ENCODE measurements around the gene SRPK2. TPM values are rescaled to one million over a fixed set of nuclear protein-coding genes. Genes with fewer than 3 reads are reported as not detected.
A peak's percentile ranks its signal among the peaks of the same experiment; 100 is the strongest.
"Not testable (repeated sequence)": the region's sequence is repeated elsewhere in the genome, so short reads cannot be mapped to it uniquely, and the experiment has no call there.

SRPK2 gene
- total RNA-seq, 1 donor from 2014 or later = 54.7 TPM

DNA sequence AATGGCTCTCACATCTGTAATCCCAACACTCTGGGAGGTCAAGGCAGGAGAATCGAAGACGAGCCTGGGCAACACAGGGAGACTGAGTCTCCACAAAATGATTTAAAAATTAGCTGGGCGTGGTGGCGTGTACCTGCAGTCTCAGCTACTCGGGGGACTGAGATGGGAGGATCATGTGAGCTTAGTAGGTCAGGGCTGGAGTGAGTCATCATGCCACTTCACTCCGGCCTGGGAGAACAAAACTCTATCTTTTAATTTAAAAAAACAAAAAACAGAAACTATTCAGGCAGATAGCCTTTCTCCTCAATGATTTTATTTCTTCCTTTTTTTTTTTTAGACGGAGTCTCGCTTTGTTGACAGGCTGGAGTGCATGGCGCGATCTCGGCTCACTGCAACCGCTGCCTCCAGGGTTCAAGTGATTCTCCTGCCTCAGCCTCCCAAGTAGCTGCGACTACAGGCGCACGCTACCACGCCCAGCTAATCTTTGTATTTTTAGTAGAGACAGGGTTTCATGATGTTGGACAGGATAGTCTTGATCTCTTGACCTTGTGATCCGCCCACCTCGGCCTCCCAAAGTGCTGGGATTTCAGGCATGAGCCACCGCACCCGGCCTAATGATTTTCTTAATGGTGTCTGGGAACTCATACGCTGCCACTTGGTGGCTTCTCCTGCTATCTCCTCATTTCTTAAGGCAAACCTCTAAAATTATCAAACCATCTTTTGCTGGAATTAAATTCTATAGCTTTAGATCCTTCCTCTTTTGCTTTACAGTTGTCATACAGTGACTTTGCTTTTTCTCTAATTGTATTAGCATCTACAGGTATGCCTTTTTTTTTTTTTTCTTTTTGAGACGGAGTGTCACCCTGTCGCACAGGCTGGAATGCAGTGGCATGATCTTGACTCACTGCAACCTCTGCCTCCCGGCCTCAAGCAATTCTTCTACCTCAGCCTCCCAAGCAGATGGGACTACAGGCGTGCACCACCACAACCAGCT is 22.9 kb downstream of the SRPK2 start:
- DNase-seq (ENCODE audit: low spot score) = no peak
- no peaks in the 10 kb centered on the region for H3K27me3 Mint-ChIP-seq (ENCODE audit: low read depth)
- H3K27ac Mint-ChIP-seq = no peak overlapping the region
- H3K36me3 Mint-ChIP-seq (ENCODE audit: low read depth) = peaks cover 38% of the 10 kb centered on the region
- H3K4me1 Mint-ChIP-seq (ENCODE audit: low read depth) = peaks cover 4% of the 10 kb centered on the region
- H3K9me3 Mint-ChIP-seq = peaks cover 11% of the 10 kb centered on the region
- H3K4me3 Mint-ChIP-seq (ENCODE audit: low read depth) = no peak overlapping the region
- intact Hi-C loops (cut with micrococcal nuclease) = no loop called here

DNA sequence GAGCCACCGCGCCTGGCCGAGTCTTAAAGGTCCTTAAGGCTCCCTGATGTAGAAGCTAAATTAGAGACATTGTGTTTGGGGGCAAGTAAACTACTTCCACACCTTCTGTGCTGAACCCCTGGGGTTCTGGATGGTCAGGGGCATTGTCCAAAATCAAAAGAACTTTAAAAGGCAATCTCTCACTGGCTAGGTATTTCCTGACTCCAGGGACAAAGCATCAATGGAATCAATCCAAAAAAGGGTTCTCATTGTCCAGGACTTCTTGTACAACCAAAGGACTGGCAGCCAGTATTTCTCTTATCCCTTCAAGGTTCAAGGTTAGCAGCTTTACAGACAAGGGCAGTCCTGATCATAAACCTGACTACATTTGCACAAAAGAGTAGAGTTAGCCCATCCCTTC is 24.0 kb downstream of the SRPK2 start:
- H3K27me3 Mint-ChIP-seq (ENCODE audit: low read depth) = no peaks in the 10 kb centered on the region
- H3K9me3 Mint-ChIP-seq = peaks cover 11% of the 10 kb centered on the region
- no peak overlapping the region for H3K4me3 Mint-ChIP-seq (ENCODE audit: low read depth)
- peaks cover 3% of the 10 kb centered on the region for H3K4me1 Mint-ChIP-seq (ENCODE audit: low read depth)
- H3K36me3 Mint-ChIP-seq (ENCODE audit: low read depth) = peaks cover 42% of the 10 kb centered on the region
- intact Hi-C loops (cut with micrococcal nuclease) = no loop called here
- H3K27ac Mint-ChIP-seq = no peak overlapping the region
- DNase-seq (ENCODE audit: low spot score) = no peak

DNA sequence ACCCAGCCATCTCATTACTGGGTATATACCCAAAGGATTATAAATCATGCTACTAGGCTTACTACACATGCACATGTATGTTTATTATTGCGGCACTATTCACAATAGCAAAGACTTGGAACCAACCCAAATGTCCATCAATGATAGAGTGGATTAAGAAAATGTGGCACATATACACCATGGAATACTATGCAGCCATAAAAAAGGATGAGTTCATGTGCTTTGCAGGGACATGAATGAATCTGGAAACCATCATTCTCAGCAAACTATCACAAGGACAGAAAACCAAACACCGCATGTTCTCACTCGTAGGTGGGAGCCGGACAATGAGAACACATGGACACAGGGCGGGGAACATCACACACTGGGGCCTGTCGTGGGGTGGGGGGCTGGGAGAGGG is 25.1 kb downstream of the SRPK2 start:
- DNase-seq (ENCODE audit: low spot score); H3K4me3 Mint-ChIP-seq (ENCODE audit: low read depth); H3K27me3 Mint-ChIP-seq (ENCODE audit: low read depth); H3K4me1 Mint-ChIP-seq (ENCODE audit: low read depth); intact Hi-C loops (cut with micrococcal nuclease); H3K27ac Mint-ChIP-seq: not testable (repeated sequence)
- Mint-ChIP-seq H3K9me3 (peaks cover 11% of the 10 kb centered on the region), H3K36me3 (ENCODE audit: low read depth) (peaks cover 48% of the 10 kb centered on the region)

GRCh38 chr7:105362685-105363084 is 26.0 kb downstream of the SRPK2 start:
- Mint-ChIP-seq H3K9me3 (peaks cover 11% of the 10 kb centered on the region), H3K36me3 (ENCODE audit: low read depth) (peaks cover 49% of the 10 kb centered on the region)
- H3K4me3 Mint-ChIP-seq (ENCODE audit: low read depth); H3K4me1 Mint-ChIP-seq (ENCODE audit: low read depth); H3K27ac Mint-ChIP-seq; DNase-seq (ENCODE audit: low spot score); intact Hi-C loops (cut with micrococcal nuclease); H3K27me3 Mint-ChIP-seq (ENCODE audit: low read depth): not testable (repeated sequence)

DNA sequence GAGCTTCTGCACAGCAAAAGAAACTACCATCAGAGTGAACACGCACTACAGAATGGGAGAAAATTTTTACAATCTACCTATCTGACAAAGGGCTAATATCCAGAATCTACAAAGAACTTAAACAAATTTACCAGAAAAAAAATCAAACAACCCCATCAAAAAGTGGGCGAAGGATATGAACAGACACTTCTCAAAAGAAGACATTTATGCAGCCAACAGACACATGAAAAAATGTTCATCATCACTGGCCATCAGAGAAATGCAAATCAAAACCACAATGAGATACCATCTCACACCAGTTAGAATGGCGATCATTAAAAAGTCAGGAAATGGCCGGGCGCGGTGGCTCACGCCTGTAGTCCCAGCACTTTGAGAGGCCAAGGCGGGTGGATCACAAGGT is 26.7 kb downstream of the SRPK2 start:
- H3K36me3 Mint-ChIP-seq (ENCODE audit: low read depth) = peaks cover 49% of the 10 kb centered on the region
- intact Hi-C loops (cut with micrococcal nuclease); H3K4me3 Mint-ChIP-seq (ENCODE audit: low read depth); H3K4me1 Mint-ChIP-seq (ENCODE audit: low read depth); H3K27ac Mint-ChIP-seq; H3K27me3 Mint-ChIP-seq (ENCODE audit: low read depth); DNase-seq (ENCODE audit: low spot score): not testable (repeated sequence)
- peaks cover 11% of the 10 kb centered on the region for H3K9me3 Mint-ChIP-seq

DNA sequence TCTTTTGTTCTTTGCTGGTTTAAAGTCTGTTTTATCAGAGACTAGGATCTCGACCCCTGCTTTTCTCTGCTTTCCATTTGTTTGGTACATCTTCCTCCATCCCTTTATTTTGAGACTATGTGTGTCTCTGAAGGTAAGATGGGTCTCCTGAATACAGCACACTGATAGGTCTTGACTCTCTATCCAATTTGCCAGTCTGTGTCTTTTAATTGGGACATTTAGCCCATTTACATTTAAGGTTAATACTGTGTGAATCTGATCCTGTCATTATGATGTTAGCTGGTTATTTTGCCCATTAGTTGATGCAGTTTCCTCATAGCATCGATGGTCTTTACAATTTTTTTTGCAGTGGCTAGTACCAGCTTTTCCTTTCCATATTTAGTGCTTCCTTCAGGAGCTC is 28.6 kb downstream of the SRPK2 start:
- H3K27ac Mint-ChIP-seq; H3K27me3 Mint-ChIP-seq (ENCODE audit: low read depth): not testable (repeated sequence)
- H3K4me1 Mint-ChIP-seq (ENCODE audit: low read depth) = peaks cover 12% of the 10 kb centered on the region

GRCh38 chr7:105355701-105356100 is 33.0 kb downstream of the SRPK2 start:
- no peak overlapping the region for H3K27ac Mint-ChIP-seq
- peaks cover 48% of the 10 kb centered on the region for H3K4me1 Mint-ChIP-seq (ENCODE audit: low read depth)
- intact Hi-C loops (cut with micrococcal nuclease) = no loop called here
- no peak overlapping the region for H3K4me3 Mint-ChIP-seq (ENCODE audit: low read depth)
- H3K36me3 Mint-ChIP-seq (ENCODE audit: low read depth) = peaks cover 18% of the 10 kb centered on the region
- H3K27me3 Mint-ChIP-seq (ENCODE audit: low read depth) = no peaks in the 10 kb centered on the region
- DNase-seq (ENCODE audit: low spot score) = no peak
- H3K9me3 Mint-ChIP-seq = no peaks in the 10 kb centered on the region

More for the DNA sequence above, 28.6 kb downstream of the SRPK2 start:
- H3K9me3 Mint-ChIP-seq = peaks cover 11% of the 10 kb centered on the region
- intact Hi-C loops (cut with micrococcal nuclease); H3K4me3 Mint-ChIP-seq (ENCODE audit: low read depth); DNase-seq (ENCODE audit: low spot score): not testable (repeated sequence)
- peaks cover 46% of the 10 kb centered on the region for H3K36me3 Mint-ChIP-seq (ENCODE audit: low read depth)

DNA sequence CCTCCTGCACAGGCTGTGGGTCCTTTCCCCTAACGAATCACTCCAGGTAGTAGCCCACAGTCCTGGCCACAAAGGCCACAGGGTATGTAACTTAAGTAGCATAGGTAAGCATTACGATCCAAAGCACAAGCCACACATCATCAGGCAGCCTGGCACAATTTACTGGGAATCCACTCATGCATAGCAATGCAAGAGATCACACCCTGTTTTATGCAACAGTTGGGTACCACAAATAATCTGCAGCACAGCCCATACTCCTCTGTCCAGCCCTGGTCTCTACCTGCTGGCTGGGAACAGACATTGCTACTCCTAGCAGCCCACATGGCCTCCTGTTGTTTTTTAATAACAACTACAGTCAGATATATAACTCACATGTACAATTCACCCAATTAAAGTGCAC is 34.3 kb downstream of the SRPK2 start:
- Mint-ChIP-seq H3K9me3 (no peaks in the 10 kb centered on the region), H3K4me3 (ENCODE audit: low read depth) (no peak overlapping the region), H3K27me3 (ENCODE audit: low read depth) (no peaks in the 10 kb centered on the region), H3K36me3 (ENCODE audit: low read depth) (peaks cover 12% of the 10 kb centered on the region), H3K4me1 (ENCODE audit: low read depth) (peaks cover 47% of the 10 kb centered on the region), H3K27ac (peak overlapping the region; percentile 14)
- intact Hi-C loops (cut with micrococcal nuclease) = no loop called here
- no peak for DNase-seq (ENCODE audit: low spot score)

- Mint-ChIP-seq H3K9me3 (no peaks in the 10 kb centered on the region), H3K27me3 (ENCODE audit: low read depth) (no peaks in the 10 kb centered on the region), H3K4me3 (ENCODE audit: low read depth) (no peak overlapping the region), H3K4me1 (ENCODE audit: low read depth) (peaks cover 46% of the 10 kb centered on the region), H3K36me3 (ENCODE audit: low read depth) (peaks cover 11% of the 10 kb centered on the region), H3K27ac (peak overlapping the region; percentile 3)
- DNase-seq (ENCODE audit: low spot score) = no peak
- intact Hi-C loops (cut with micrococcal nuclease) = loop anchor here (2.0 kb wide), 1 partner anchor 35 kb away; the partner anchor contains the start of gene SRPK2
Measured at GRCh38 chr7:105353752-105354328, 34.9 kb downstream of the SRPK2 start.

DNA sequence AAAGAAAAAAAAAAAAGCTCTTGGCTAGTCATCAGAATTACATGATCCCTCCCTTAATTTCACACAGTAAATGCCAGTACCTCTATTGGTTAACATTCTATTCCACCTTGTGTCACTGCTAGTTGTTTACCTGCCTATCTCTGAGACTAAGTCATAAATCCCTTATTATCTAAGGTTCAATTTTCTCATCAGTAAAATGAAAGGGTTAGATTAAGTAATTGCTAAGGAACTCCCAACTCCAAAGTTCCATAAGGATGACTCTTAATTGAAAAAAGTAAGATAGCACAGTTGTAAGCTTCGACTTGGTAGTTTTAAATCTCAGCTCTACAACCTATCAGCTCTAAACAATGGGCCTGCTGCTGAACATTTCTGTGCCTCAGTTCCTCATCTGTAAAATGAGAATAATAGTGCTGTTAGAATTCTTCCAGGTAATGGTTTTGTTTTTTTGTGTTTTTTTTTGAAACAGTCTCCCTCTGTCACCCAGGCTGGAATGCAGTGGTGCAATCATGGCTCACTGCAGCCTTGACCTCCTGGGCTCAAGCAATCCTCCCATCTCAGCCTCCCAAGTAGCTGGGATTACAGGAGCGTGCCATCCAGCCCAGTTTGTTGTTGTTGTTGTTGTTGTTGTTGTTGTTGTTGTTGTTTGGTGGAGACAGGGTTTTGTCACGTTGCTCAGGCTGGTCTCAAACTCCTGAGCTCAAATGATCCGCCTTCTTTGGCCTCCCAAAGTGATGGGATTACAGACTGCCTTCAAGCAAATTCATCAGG is 35.6 kb downstream of the SRPK2 start:
- Mint-ChIP-seq H3K27me3 (ENCODE audit: low read depth) (no peaks in the 10 kb centered on the region), H3K36me3 (ENCODE audit: low read depth) (peaks cover 8% of the 10 kb centered on the region), H3K27ac (peak overlapping the region; percentile 79), H3K9me3 (no peaks in the 10 kb centered on the region), H3K4me3 (ENCODE audit: low read depth) (no peak overlapping the region), H3K4me1 (ENCODE audit: low read depth) (peaks cover 44% of the 10 kb centered on the region)
- DNase-seq (ENCODE audit: low spot score) = no peak
- intact Hi-C loops (cut with micrococcal nuclease) = loop anchor here (1.0 to 2.0 kb wide), 2 partner anchors 36 to 64 kb away; partner anchors contain the start of gene SRPK2

- DNase-seq (ENCODE audit: low spot score) = peak; percentile 58
- H3K36me3 Mint-ChIP-seq (ENCODE audit: low read depth) = peaks cover 8% of the 10 kb centered on the region
- peak overlapping the region; percentile 87 for H3K27ac Mint-ChIP-seq
- no peaks in the 10 kb centered on the region for H3K9me3 Mint-ChIP-seq
- no peaks in the 10 kb centered on the region for H3K27me3 Mint-ChIP-seq (ENCODE audit: low read depth)
- intact Hi-C loops (cut with micrococcal nuclease) = loop anchor here (1.0 to 2.0 kb wide), 2 partner anchors 37 to 63 kb away; partner anchors contain the start of gene SRPK2
- H3K4me3 Mint-ChIP-seq (ENCODE audit: low read depth) = peak overlapping the region; percentile 51
- H3K4me1 Mint-ChIP-seq (ENCODE audit: low read depth) = peaks cover 46% of the 10 kb centered on the region
Measured at GRCh38 chr7:105352018-105352612, 36.6 kb downstream of the SRPK2 start.

- Mint-ChIP-seq H3K4me3 (ENCODE audit: low read depth) (no peak overlapping the region), H3K36me3 (ENCODE audit: low read depth) (peaks cover 8% of the 10 kb centered on the region), H3K27me3 (ENCODE audit: low read depth) (no peaks in the 10 kb centered on the region), H3K9me3 (no peaks in the 10 kb centered on the region), H3K27ac (peak overlapping the region; percentile 12), H3K4me1 (ENCODE audit: low read depth) (peaks cover 55% of the 10 kb centered on the region)
- no peak for DNase-seq (ENCODE audit: low spot score)
- intact Hi-C loops (cut with micrococcal nuclease) = no loop called here
Measured at GRCh38 chr7:105350906-105351305, 37.8 kb downstream of the SRPK2 start.

Measured in activated T-helper 2 cell treated with anti-CD3 and anti-CD28 coated beads, Interferon-gamma antibody, Interleukin-2, Interleukin-4, amounts not matched to agents 10 μg/mL and 5 μg/mL and 100 μg/mL, durations not matched to agents 14 hours and 24 hours and 36 hours (primary cell).